ENCODE results near the gene USP16.
"Not testable (repeated sequence)": the region's sequence is repeated elsewhere in the genome, so short reads cannot be mapped to it uniquely, and the experiment has no call there.

The USP16 gene

GRCh38 chr21:29008367-29008766 lies 16.1 kb upstream of the USP16 start:
- no peak for TF ChIP-seq EZH2 (optimal IDR thresholded peaks at IDR 0.05; ENCODE audit: low read depth, low read length)
- TF ChIP-seq CTCF (IDR thresholded peaks at IDR 0.05; ENCODE audit: low read length) = no peak
- no peak for TF ChIP-seq EZH2phosphoT487 (IDR thresholded peaks at IDR 0.05; ENCODE audit: low read length)
- Histone ChIP-seq H2AFZ (ENCODE audit: low read length) (no peak overlapping the region), H3K9me3 (replicated peaks; ENCODE audit: insufficient read depth, low read length) (no peaks in the 10 kb centered on the region), H3K27me3 (replicated peaks; ENCODE audit: insufficient read depth, low read length) (no peaks in the 10 kb centered on the region), H4K20me1 (ENCODE audit: insufficient read depth, low read length) (no peaks in the 10 kb centered on the region), H3K27ac (ENCODE audit: low read length) (no peak overlapping the region), H3K4me3 (ENCODE audit: low read length) (no peak overlapping the region), H3K79me2 (ENCODE audit: low read length) (no peaks in the 10 kb centered on the region), H3K4me2 (ENCODE audit: low read depth, low read length) (no peak overlapping the region), H3K36me3 (replicated peaks; ENCODE audit: insufficient read depth, low read length) (no peaks in the 10 kb centered on the region), H3K9ac (ENCODE audit: low read length) (no peak overlapping the region), H3K4me1 (ENCODE audit: low read length) (no peaks in the 10 kb centered on the region), H3K9me2 (replicated peaks; ENCODE audit: insufficient read depth, low read length) (no peaks in the 10 kb centered on the region), H3F3A (ENCODE audit: insufficient read depth, low read length) (peaks cover 4% of the 10 kb centered on the region)
- no peak for DNase-seq

- not testable (repeated sequence) for H3K79me2 ChIP-seq (ENCODE audit: low read length); H3K27ac ChIP-seq (ENCODE audit: low read length); H3K4me1 ChIP-seq (ENCODE audit: low read length); H3K9me3 ChIP-seq (replicated peaks; ENCODE audit: insufficient read depth, low read length); H2AFZ ChIP-seq (ENCODE audit: low read length); DNase-seq; H3K9me2 ChIP-seq (replicated peaks; ENCODE audit: insufficient read depth, low read length); H3K4me3 ChIP-seq (ENCODE audit: low read length); H4K20me1 ChIP-seq (ENCODE audit: insufficient read depth, low read length); H3K9ac ChIP-seq (ENCODE audit: low read length); H3F3A ChIP-seq (ENCODE audit: insufficient read depth, low read length); H3K4me2 ChIP-seq (ENCODE audit: low read depth, low read length); H3K27me3 ChIP-seq (replicated peaks; ENCODE audit: insufficient read depth, low read length); H3K36me3 ChIP-seq (replicated peaks; ENCODE audit: insufficient read depth, low read length)
These were observed 13.2 kb upstream of the USP16 start for GRCh38 chr21:29011236-29011635.

- peak overlapping the region; percentile 97 for H2AFZ ChIP-seq (ENCODE audit: low read length)
- no peak for TF ChIP-seq CTCF (IDR thresholded peaks at IDR 0.05; ENCODE audit: low read length)
- no peak for TF ChIP-seq EZH2 (optimal IDR thresholded peaks at IDR 0.05; ENCODE audit: low read depth, low read length)
- no peak for TF ChIP-seq EZH2phosphoT487 (IDR thresholded peaks at IDR 0.05; ENCODE audit: low read length)
- H3F3A ChIP-seq (ENCODE audit: insufficient read depth, low read length) = no peaks in the 10 kb centered on the region
- no peak overlapping the region for H3K27ac ChIP-seq (ENCODE audit: low read length)
- no peaks in the 10 kb centered on the region for H4K20me1 ChIP-seq (ENCODE audit: insufficient read depth, low read length)
- H3K36me3 ChIP-seq (replicated peaks; ENCODE audit: insufficient read depth, low read length) = no peaks in the 10 kb centered on the region
- peaks cover 13% of the 10 kb centered on the region for H3K79me2 ChIP-seq (ENCODE audit: low read length)
- H3K9me3 ChIP-seq (replicated peaks; ENCODE audit: insufficient read depth, low read length) = no peaks in the 10 kb centered on the region
- peak overlapping the region; percentile 87 for H3K4me2 ChIP-seq (ENCODE audit: low read depth, low read length)
- no peaks in the 10 kb centered on the region for H3K27me3 ChIP-seq (replicated peaks; ENCODE audit: insufficient read depth, low read length)
- peak overlapping the region; percentile 87; the same call in 1 of the 2 replicates for H3K9ac ChIP-seq (ENCODE audit: low read length)
- no peak for DNase-seq
- H3K9me2 ChIP-seq (replicated peaks; ENCODE audit: insufficient read depth, low read length) = no peaks in the 10 kb centered on the region
- H3K4me3 ChIP-seq (ENCODE audit: low read length) = peak overlapping the region; percentile 95
- H3K4me1 ChIP-seq (ENCODE audit: low read length) = no peaks in the 10 kb centered on the region
These were observed 6.7 kb upstream of the USP16 start for GRCh38 chr21:29017639-29018237.

GRCh38 chr21:29018540-29018939 lies 5.9 kb upstream of the USP16 start:
- H3K9me3 ChIP-seq (replicated peaks; ENCODE audit: insufficient read depth, low read length) = no peaks in the 10 kb centered on the region
- H3K9ac ChIP-seq (ENCODE audit: low read length) = peak overlapping the region; percentile 87
- peak overlapping the region; percentile 51; the same call in 1 of the 2 replicates for H3K27ac ChIP-seq (ENCODE audit: low read length)
- H3K9me2 ChIP-seq (replicated peaks; ENCODE audit: insufficient read depth, low read length) = no peaks in the 10 kb centered on the region
- no peaks in the 10 kb centered on the region for H3K36me3 ChIP-seq (replicated peaks; ENCODE audit: insufficient read depth, low read length)
- peak overlapping the region; percentile 87 for H3K4me2 ChIP-seq (ENCODE audit: low read depth, low read length)
- no peak for DNase-seq
- H3K27me3 ChIP-seq (replicated peaks; ENCODE audit: insufficient read depth, low read length) = no peaks in the 10 kb centered on the region
- H3F3A ChIP-seq (ENCODE audit: insufficient read depth, low read length) = no peaks in the 10 kb centered on the region
- H3K4me3 ChIP-seq (ENCODE audit: low read length) = peak overlapping the region; percentile 95
- no peaks in the 10 kb centered on the region for H4K20me1 ChIP-seq (ENCODE audit: insufficient read depth, low read length)
- H3K4me1 ChIP-seq (ENCODE audit: low read length) = no peaks in the 10 kb centered on the region
- TF ChIP-seq EZH2 (optimal IDR thresholded peaks at IDR 0.05; ENCODE audit: low read depth, low read length) = no peak
- TF ChIP-seq EZH2phosphoT487 (IDR thresholded peaks at IDR 0.05; ENCODE audit: low read length) = no peak
- TF ChIP-seq CTCF (IDR thresholded peaks at IDR 0.05; ENCODE audit: low read length) = no peak
- peaks cover 13% of the 10 kb centered on the region for H3K79me2 ChIP-seq (ENCODE audit: low read length)
- peak overlapping the region; percentile 97 for H2AFZ ChIP-seq (ENCODE audit: low read length)

Measured in MM.1S (cell line).